ENCODE data around the gene FUT8. TPM values are rescaled to one million over a fixed set of nuclear protein-coding genes. Genes with fewer than 3 reads are reported as not detected.

Gene FUT8
- total and polyA plus RNA-seq, 2 donors (not counting 1 experiment from before 2014, with no cell fraction given) = 13.2 to 91.8 TPM

GRCh38 chr14:65599375-65599774 is 186.8 kb downstream of the FUT8 start:
- ATAC-seq (ENCODE audit: low read depth) (no peak), DNase-seq (no peak)
- Mint-ChIP-seq H3K27ac (no peak overlapping the region), H3K27me3 (no peaks in the 10 kb centered on the region), H3K4me3 (no peak overlapping the region), H3K4me1 (peaks cover 3% of the 10 kb centered on the region), H3K9me3 (ENCODE audit: insufficient read depth) (peaks cover 2% of the 10 kb centered on the region)
- Histone ChIP-seq H3K4me2 (replicated peaks; ENCODE audit: low read depth, low read length, poor library complexity, severe bottlenecking) (no peak overlapping the region), H3K27me3 (replicated peaks in 1 of 4; ENCODE audit: control extremely low read depth in 1 of 4, control insufficient read depth in 3 of 4, insufficient read depth in 4 of 4, low read length in 3 of 4) (no peaks in the 10 kb centered on the region), H3K4me3 (ENCODE audit: control extremely low read depth in 1 of 5, extremely low read depth in 1 of 5, insufficient read depth in 1 of 5, low read depth in 2 of 5, low read length in 4 of 5) (no peak overlapping the region), H3K9ac (ENCODE audit: low read length) (no peak overlapping the region), H3K36me3 (replicated peaks in 1 of 2; ENCODE audit: control extremely low read depth in 1 of 2, control insufficient read depth in 1 of 2, extremely low read depth in 1 of 2, insufficient read depth in 2 of 2, low read length in 1 of 2) (no peaks in the 10 kb centered on the region), H3K27ac (ENCODE audit: low read length in 2 of 2) (peak overlapping the region in 1 of 2 donors; percentile 38), H3K4me1 (ENCODE audit: control insufficient read depth in 2 of 2, insufficient read depth in 2 of 2, low read length in 2 of 2) (peaks cover 6 to 7% of the 10 kb centered on the region in 2 donors), H3K79me2 (ENCODE audit: control insufficient read depth, insufficient read depth, low read length) (peaks cover 32% of the 10 kb centered on the region), H3K9me3 (ENCODE audit: control extremely low read depth in 1 of 3, control insufficient read depth in 2 of 3, insufficient read depth in 1 of 3, low read length in 2 of 3) (peaks cover 0 to 6% (median 0%) of the 10 kb centered on the region in 3 donors), H2AFZ (ENCODE audit: insufficient read depth, low read depth, low read length, poor library complexity, severe bottlenecking) (no peak overlapping the region), H4K20me1 (ENCODE audit: control insufficient read depth, insufficient read depth, low read length, poor library complexity, severe bottlenecking) (no peaks in the 10 kb centered on the region)
- intact Hi-C loops (cut with micrococcal nuclease) = no loop called here
- TF ChIP-seq CTCF (IDR thresholded peaks at IDR 0.05) = no peak
- POLR2A ChIA-PET = no interaction called here
- no CpG with 5 or more reads among the region's 1 CpG for whole genome bisulfite sequencing (ENCODE audit: insufficient coverage)
- CTCF ChIA-PET = no interaction called here

GRCh38 chr14:65600742-65601141 is 188.2 kb downstream of the FUT8 start:
- ATAC-seq (ENCODE audit: low read depth) (no peak), DNase-seq (no peak)
- H3K9me3 Mint-ChIP-seq (ENCODE audit: insufficient read depth) = no peaks in the 10 kb centered on the region
- intact Hi-C loops (cut with micrococcal nuclease) = loop anchor here (10.0 kb wide), 1 partner anchor 616 kb away; the partner anchor contains the start of gene FNTB
- peaks cover 10% of the 10 kb centered on the region for H3K4me1 Mint-ChIP-seq
- Histone ChIP-seq H2AFZ (ENCODE audit: insufficient read depth, low read depth, low read length, poor library complexity, severe bottlenecking) (no peak overlapping the region), H3K9ac (ENCODE audit: low read length) (no peak overlapping the region), H3K79me2 (ENCODE audit: control insufficient read depth, insufficient read depth, low read length) (peaks cover 33% of the 10 kb centered on the region), H3K36me3 (replicated peaks in 1 of 2; ENCODE audit: control extremely low read depth in 1 of 2, control insufficient read depth in 1 of 2, extremely low read depth in 1 of 2, insufficient read depth in 2 of 2, low read length in 1 of 2) (no peaks in the 10 kb centered on the region), H3K27ac (ENCODE audit: low read length in 2 of 2) (no peak overlapping the region), H3K4me2 (replicated peaks; ENCODE audit: low read depth, low read length, poor library complexity, severe bottlenecking) (no peak overlapping the region), H3K27me3 (replicated peaks in 1 of 4; ENCODE audit: control extremely low read depth in 1 of 4, control insufficient read depth in 3 of 4, insufficient read depth in 4 of 4, low read length in 3 of 4) (no peaks in the 10 kb centered on the region), H4K20me1 (ENCODE audit: control insufficient read depth, insufficient read depth, low read length, poor library complexity, severe bottlenecking) (no peaks in the 10 kb centered on the region), H3K9me3 (ENCODE audit: control extremely low read depth in 1 of 3, control insufficient read depth in 2 of 3, insufficient read depth in 1 of 3, low read length in 2 of 3) (no peaks in the 10 kb centered on the region), H3K4me1 (ENCODE audit: control insufficient read depth in 2 of 2, insufficient read depth in 2 of 2, low read length in 2 of 2) (peaks cover 11 to 18% of the 10 kb centered on the region in 2 donors), H3K4me3 (ENCODE audit: control extremely low read depth in 1 of 5, extremely low read depth in 1 of 5, insufficient read depth in 1 of 5, low read depth in 2 of 5, low read length in 4 of 5) (no peak overlapping the region)
- WGBS (ENCODE audit: insufficient coverage) = no CpG with 5 or more reads among the region's 3 CpGs
- ChIA-PET CTCF (interaction anchor here (0.9 to 1.7 kb wide), 3 partner anchors 313 to 432 kb away, joined by 3 to 4 read pairs (median 4); no protein-coding TSS in a partner anchor), POLR2A (interaction anchor here (0.5 kb wide), 1 partner anchor 13 kb away, joined by 8 read pairs; no protein-coding TSS in a partner anchor)
- H3K27ac Mint-ChIP-seq = no peak overlapping the region
- no peak overlapping the region for H3K4me3 Mint-ChIP-seq
- no peaks in the 10 kb centered on the region for H3K27me3 Mint-ChIP-seq
- no peak for TF ChIP-seq CTCF (IDR thresholded peaks at IDR 0.05)
- no peak for TF ChIP-seq EZH2 (IDR thresholded peaks at IDR 0.05; ENCODE audit: borderline replicate concordance, insufficient read depth, low read depth, low read length, poor library complexity, severe bottlenecking)
